Measurements from ENCODE around the gene GAS7. TPM values are rescaled to one million over a fixed set of nuclear protein-coding genes. Genes with fewer than 3 reads are reported as not detected.
A peak's percentile ranks its signal among the peaks of the same experiment; 100 is the strongest.

GAS7 gene
- total and polyA plus RNA-seq, 12 donors = 19.8 to 111 (median 61.8) TPM

- DNase-seq = no peak
- no peaks in the 10 kb centered on the region for H3K27me3 ChIP-seq
Observed at GRCh38 chr17:9931144-9931741, 267.2 kb downstream of the GAS7 start.

GRCh38 chr17:9929871-9930270 lies 268.5 kb downstream of the GAS7 start:
- ATAC-seq (peak in 1 of 8 donors; percentile 20), DNase-seq (no peak)
- H3K4me1 ChIP-seq = peaks cover 0 to 11% (median 0%) of the 10 kb centered on the region in 9 donors
- H3K4me3 ChIP-seq = no peak overlapping the region
- no peaks in the 10 kb centered on the region for H3K27me3 ChIP-seq
- peak overlapping the region in 2 of 10 donors; percentile 21 to 77 for H3K27ac ChIP-seq
- peaks cover 0 to 78% (median 5%) of the 10 kb centered on the region in 9 donors for H3K36me3 ChIP-seq
- intact Hi-C loops (cut with DNase I) = loop anchor here in 6 of 10 donors (5.0 to 10.0 kb wide), 4 partner anchors 295 to 687 kb away; no protein-coding TSS in a partner anchor
- TF ChIP-seq CTCF (IDR thresholded peaks at IDR 0.05) = no peak
- WGBS, 2 donors = 83 to 84% methylated on average over 8 of the region's 8 CpGs
- H3K9me3 ChIP-seq = no peaks in the 10 kb centered on the region

More at GRCh38 chr17:9931144-9931741, 267.2 kb downstream of the GAS7 start:
- Histone ChIP-seq H3K4me3 (no peak overlapping the region), H3K4me1 (peaks cover 0 to 11% (median 0%) of the 10 kb centered on the region in 9 donors), H3K27ac (peak overlapping the region in 1 of 10 donors; percentile 77), H3K36me3 (peaks cover 0 to 78% (median 5%) of the 10 kb centered on the region in 9 donors), H3K9me3 (no peaks in the 10 kb centered on the region)
- intact Hi-C loops (cut with DNase I) = no loop called here
- WGBS, 2 donors = 69 to 75% methylated on average over 12 of the region's 12 CpGs
- ATAC-seq = no peak
- no peak for TF ChIP-seq CTCF (IDR thresholded peaks at IDR 0.05)

DNA sequence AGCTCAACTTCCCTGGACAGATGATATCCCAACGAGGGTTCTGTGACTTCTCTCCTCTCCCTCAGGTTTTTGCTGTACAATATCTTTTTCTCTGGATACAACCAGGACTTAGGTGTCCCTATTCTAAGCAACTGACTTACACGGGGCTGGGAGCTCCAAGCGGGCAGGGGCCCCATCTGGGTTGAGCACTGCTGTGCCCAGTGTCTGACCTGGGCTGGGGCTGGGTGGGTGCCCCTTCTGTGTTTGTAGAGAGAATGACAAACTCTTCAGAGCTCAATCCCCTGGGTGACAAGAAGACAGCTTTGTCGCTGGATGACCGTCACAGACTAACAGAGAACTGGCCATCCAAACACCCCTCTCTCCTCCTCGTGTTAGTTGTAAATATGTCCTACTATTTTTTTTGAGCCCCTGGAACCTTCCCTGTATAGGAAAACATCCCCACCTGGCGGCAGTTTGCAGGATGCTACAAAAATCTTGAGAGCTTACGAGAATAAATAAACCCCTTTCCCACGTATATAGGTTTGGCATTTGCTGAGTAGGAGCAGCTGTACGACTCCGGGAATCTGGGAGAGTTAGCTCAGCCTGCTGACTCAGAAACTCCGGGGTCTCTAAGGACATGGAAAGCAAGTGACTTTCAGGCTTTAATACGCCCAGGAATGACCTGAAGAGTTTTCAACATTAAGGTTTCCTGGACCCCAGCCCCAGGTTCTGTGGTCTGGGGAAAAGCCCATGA lies 269.6 kb downstream of the GAS7 start:
- H3K27ac ChIP-seq = peak overlapping the region in 5 of 10 donors; percentile 10 to 77 (median 34)
- H3K4me1 ChIP-seq = peaks cover 0 to 11% (median 0%) of the 10 kb centered on the region in 9 donors
- intact Hi-C loops (cut with DNase I) = loop anchor here in 6 of 10 donors (5.0 to 10.0 kb wide), 4 partner anchors 296 to 689 kb away; no protein-coding TSS in a partner anchor
- 45 to 64% methylated on average over 13 of the region's 13 CpGs for WGBS, 2 donors
- TF ChIP-seq CTCF (IDR thresholded peaks at IDR 0.05) = peak in 4 of 9 donors; percentile 15 to 32 (median 20)
- no peaks in the 10 kb centered on the region for H3K27me3 ChIP-seq
- DNase-seq (no peak), ATAC-seq (peak in 6 of 8 donors; percentile 16 to 56 (median 32))
- no peaks in the 10 kb centered on the region for H3K9me3 ChIP-seq
- peaks cover 0 to 72% (median 5%) of the 10 kb centered on the region in 9 donors for H3K36me3 ChIP-seq
- no peak overlapping the region for H3K4me3 ChIP-seq

DNA sequence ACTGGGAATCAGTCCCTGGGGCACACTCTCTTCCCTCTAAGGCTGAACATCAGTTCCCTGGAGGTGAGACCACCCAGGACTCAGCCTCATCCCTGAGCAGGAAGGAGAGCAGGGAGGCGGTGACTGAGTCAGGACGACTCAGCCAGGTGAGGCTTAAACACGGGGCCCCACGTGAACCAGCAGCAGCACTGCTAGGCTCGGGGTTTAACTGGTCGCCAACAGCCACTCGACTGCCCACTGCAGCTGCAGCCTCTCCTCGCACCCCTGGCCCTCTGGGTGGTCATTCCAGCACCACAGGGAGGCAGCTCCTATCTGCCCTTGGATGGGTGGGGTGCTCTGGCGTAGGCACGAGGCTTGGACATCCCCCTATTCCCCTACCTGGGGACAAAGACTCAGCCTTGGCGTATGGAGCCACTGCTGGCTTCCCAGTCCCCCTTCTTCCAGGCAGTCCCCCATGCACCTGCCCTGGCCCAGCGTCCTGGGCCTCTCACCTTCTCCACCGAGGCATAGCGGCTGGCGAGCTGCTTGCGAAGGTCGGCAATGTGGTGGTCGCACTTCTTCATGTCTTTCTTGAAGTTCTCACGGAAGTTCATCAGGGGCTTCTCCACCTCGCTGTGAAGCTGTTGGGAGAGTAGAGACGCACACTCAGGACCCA lies 272.1 kb downstream of the GAS7 start:
- Histone ChIP-seq H3K9me3 (no peaks in the 10 kb centered on the region), H3K36me3 (peaks cover 0 to 70% (median 0%) of the 10 kb centered on the region in 9 donors), H3K4me3 (no peak overlapping the region), H3K27ac (no peak overlapping the region), H3K27me3 (no peaks in the 10 kb centered on the region), H3K4me1 (peaks cover 0 to 10% (median 0%) of the 10 kb centered on the region in 9 donors)
- 87 to 91% methylated on average over 21 of the region's 21 CpGs for WGBS, 2 donors
- no peak for DNase-seq
- peak in 1 of 8 donors; percentile 40 for ATAC-seq
- intact Hi-C loops (cut with DNase I) = loop anchor here in 6 of 10 donors (5.0 to 10.0 kb wide), 4 partner anchors 299 to 691 kb away; no protein-coding TSS in a partner anchor
- no peak for TF ChIP-seq CTCF (IDR thresholded peaks at IDR 0.05)

Data from heart right ventricle (tissue), 16 donors.